HCT116 (cell line): ENCODE measurements around the gene PRRX2. TPM values are rescaled to one million over a fixed set of nuclear protein-coding genes. Genes with fewer than 3 reads are reported as not detected.

Source experiments
- ATAC-seq: fragments of 200-7000 bp; cut with Tn5 transposase; 2 replicates; pipeline ENCODE4 v1.9.1; 2020; ENCODE audit warnings: mild to moderate bottlenecking, moderate library complexity
- BruUV-seq: library from RNA; stranded (reverse); fragments of 400-500 nt; replicated peaks from 2 replicates; lab custom pipeline; 2021; lab: Mats Ljungman, UMichigan
- CTCF ChIA-PET: fragments of 300-600 bp; sonication (Branson Sonifier 250); formaldehyde crosslinking; loops from one replicate; lab custom pipeline; 2021; ENCODE audit warnings: antibody characterized with exemption; lab: Charles Lee
- POLR2A ChIA-PET: fragments of 300-600, 350-600 bp; sonication (Branson Sonifier 250); formaldehyde crosslinking; loops from one replicate; lab custom pipeline; 2021; ENCODE audit warnings: antibody characterized with exemption; lab: Charles Lee
- RAD21 ChIA-PET, 2 experiments: fragments of 300-600 bp; sonication (Branson Sonifier 250); formaldehyde crosslinking; loops; one replicate each; lab custom pipeline; 2023; ENCODE audit warnings: low total read pairs in 2 of 2; ENCODE audit not compliant: uncharacterized antibody in 2 of 2, unreplicated experiment in 2 of 2, low non-redundant PET in 1 of 2; lab: Charles Lee
- DNase-seq: peaks from one replicate; pipeline ENCODE4 v3.0.0-alpha.2; 2010; ENCODE audit warnings: low read depth, low spot score
- H2AFZ ChIP-seq: fragments of 200-600 bp; shearing (Covaris generic), sonication (generic); 2 replicates; pipeline ENCODE4 v1.6.1; 2017; ENCODE audit warnings: low read depth, mixed run types, mixed read lengths, antibody characterized with exemption, low read length; ENCODE audit not compliant: poor library complexity, severe bottlenecking
- H3K27ac ChIP-seq: 2 replicates; pipeline ENCODE4 v1.5.1; 2012; ENCODE audit warnings: low read depth, low read length
- H3K27me3 ChIP-seq: fragments of 200-600 bp; sonication (generic); 2 replicates; pipeline ENCODE4 v1.6.1; 2016; ENCODE audit warnings: mixed run types, low read length, mixed read lengths; ENCODE audit not compliant: insufficient read depth
- H3K36me3 ChIP-seq, 2 experiments: fragments of 200-500 bp in 1 of 2; fragments of 200-600 bp in 1 of 2; sonication (Bioruptor generic) in 1 of 2; sonication (generic) in 1 of 2; 2 replicates each; pipeline versions ENCODE4 v1.5.1 to v1.6.1; 2014 to 2016; ENCODE audit warnings: low read length in 2 of 2, inconsistent platforms in 1 of 2, mixed read lengths in 1 of 2, mixed run types in 1 of 2; ENCODE audit not compliant: insufficient read depth in 2 of 2, control insufficient read depth in 1 of 2
- H3K4me1 ChIP-seq, 2 experiments: fragments of 200-600 bp in 1 of 2; sonication (generic) in 1 of 2; 2 replicates each; pipeline versions ENCODE4 v1.5.1 to v1.6.1; 2012 to 2017; ENCODE audit warnings: low read length in 2 of 2, inconsistent platforms in 1 of 2, mild to moderate bottlenecking in 1 of 2, mixed read lengths in 1 of 2, mixed run types in 1 of 2, moderate library complexity in 1 of 2; ENCODE audit not compliant: insufficient read depth in 2 of 2, control insufficient read depth in 1 of 2
- H3K4me2 ChIP-seq: fragments of 200-600 bp; sonication (generic); 2 replicates; pipeline ENCODE4 v1.6.1; 2017; ENCODE audit warnings: mixed run types, low read length, mixed read lengths
- H3K4me3 ChIP-seq, 2 experiments: fragments of 200-600 bp in 1 of 2; sonication (generic) in 1 of 2; replicated peaks in 1 of 2; 2 replicates each; pipeline ENCODE4 v1.5.1; 2011 to 2016; ENCODE audit warnings: low read length in 2 of 2, control low read depth in 1 of 2, low read depth in 1 of 2, mild to moderate bottlenecking in 1 of 2, mixed read lengths in 1 of 2, mixed run types in 1 of 2
- H3K79me2 ChIP-seq: fragments of 200-600 bp; sonication (generic); 2 replicates; pipeline ENCODE4 v1.6.1; 2017; ENCODE audit warnings: mild to moderate bottlenecking, mixed run types, low read length, moderate library complexity, mixed read lengths; ENCODE audit not compliant: insufficient read depth
- H3K9ac ChIP-seq: fragments of 200-600 bp; sonication (generic); 2 replicates; pipeline ENCODE4 v1.6.1; 2016; ENCODE audit warnings: low read length, mixed read lengths
- H3K9me2 ChIP-seq: fragments of 200-600 bp; sonication (generic), shearing (Covaris generic); 2 replicates; pipeline ENCODE4 v1.6.1; 2017; ENCODE audit warnings: mixed run types, mild to moderate bottlenecking, moderate library complexity; ENCODE audit not compliant: insufficient read depth
- H3K9me3 ChIP-seq, 2 experiments: fragments of 200-500 bp in 1 of 2; fragments of 200-600 bp in 1 of 2; sonication (Bioruptor generic) in 1 of 2; sonication (generic) in 1 of 2; 2 replicates each; pipeline ENCODE4 v1.6.1; 2014 to 2017; ENCODE audit warnings: low read length in 2 of 2, mixed read lengths in 2 of 2, inconsistent platforms in 1 of 2, low read depth in 1 of 2, mild to moderate bottlenecking in 1 of 2, mixed run types in 1 of 2, moderate library complexity in 1 of 2; ENCODE audit not compliant: control insufficient read depth in 1 of 2, insufficient read depth in 1 of 2
- H4K20me1 ChIP-seq: fragments of 200-600 bp; sonication (generic), shearing (Covaris generic); 2 replicates; pipeline ENCODE4 v1.6.1; 2017; ENCODE audit warnings: mixed run types, mild to moderate bottlenecking, moderate library complexity; ENCODE audit not compliant: insufficient read depth
- CEBPB ChIP-seq: IDR thresholded peaks from 2 replicates; pipeline ENCODE4 v1.6.1; 2012; ENCODE audit warnings: low read depth
- EGR1 ChIP-seq: IDR thresholded peaks from 2 replicates; pipeline ENCODE4 v1.6.1; 2012; ENCODE audit warnings: low read depth
- ELF1 ChIP-seq: IDR thresholded peaks from 2 replicates; pipeline ENCODE4 v1.6.1; 2012; ENCODE audit warnings: low read depth, borderline replicate concordance
- EZH2phosphoT487 ChIP-seq: fragments of 200-600 bp; IDR thresholded peaks from 2 replicates; pipeline ENCODE4 v1.6.1; 2018; ENCODE audit warnings: antibody characterized with exemption, borderline replicate concordance
- POLR2A ChIP-seq: IDR thresholded peaks from 2 replicates; pipeline ENCODE4 v1.7.0; 2011; ENCODE audit warnings: borderline replicate concordance; ENCODE audit not compliant: insufficient read depth, insufficient read length; ENCODE audit errors: extremely low read depth
- POLR2AphosphoS5 ChIP-seq: IDR thresholded peaks from 2 replicates; pipeline ENCODE4 v1.6.1; 2011; ENCODE audit warnings: mild to moderate bottlenecking, low read depth, low read length, moderate library complexity
- SP1 ChIP-seq: IDR thresholded peaks from 2 replicates; pipeline ENCODE4 v1.6.1; 2012; ENCODE audit warnings: low read depth
- TCF7L2 ChIP-seq: IDR thresholded peaks from 2 replicates; pipeline ENCODE4 v1.7.0; 2011; ENCODE audit warnings: borderline replicate concordance, inconsistent platforms; ENCODE audit not compliant: insufficient read depth, insufficient read length; ENCODE audit errors: extremely low read depth
- YY1 ChIP-seq: IDR thresholded peaks from 2 replicates; pipeline ENCODE4 v1.6.1; 2011; ENCODE audit warnings: low read length, low read depth, moderate library complexity, mild to moderate bottlenecking; ENCODE audit not compliant: insufficient replicate concordance; ENCODE audit errors: extremely low read depth
- ZFX ChIP-seq: fragments of 450-650 bp; IDR thresholded peaks from 2 replicates; pipeline ENCODE4 v1.6.1; 2017
- intact Hi-C: fragments of 100-400 bp; cut with micrococcal nuclease; formaldehyde crosslinking; loops from 2 replicates; pipeline ENCODE4 v1.10.0; 2022
- total RNA-seq: library from RNA; stranded (reverse); gene quantifications from one replicate; pipeline ENCODE4 v1.2.1, GENCODE V29; 2021; ENCODE audit not compliant: unreplicated experiment
- TF ChIP-seq, protein P1 (sequence below): IDR thresholded peaks from 2 replicates; pipeline ENCODE4 v1.6.1; 2011; ENCODE audit warnings: mild to moderate bottlenecking, low read length, moderate library complexity; ENCODE audit not compliant: insufficient replicate concordance; ENCODE audit errors: extremely low read depth
- TF ChIP-seq, protein P2 (sequence below), 3 experiments: fragments of 200-600 bp in 1 of 3; sonication (generic) in 1 of 3; IDR thresholded peaks in 2 of 3; conservative IDR thresholded peaks in 1 of 3; 2 replicates each; pipeline ENCODE4 v1.5.1; 2012 to 2017; ENCODE audit warnings: low read depth in 2 of 3, low read length in 2 of 3, antibody characterized with exemption in 1 of 3, borderline replicate concordance in 1 of 3, control low read depth in 1 of 3, mild to moderate bottlenecking in 1 of 3, mixed read lengths in 1 of 3, mixed run types in 1 of 3, moderate library complexity in 1 of 3; ENCODE audit not compliant: insufficient read depth in 1 of 3
- TF ChIP-seq, protein P3 (sequence below): IDR thresholded peaks from 2 replicates; pipeline ENCODE4 v1.6.1; 2012
- TF ChIP-seq, protein P4 (sequence below): IDR thresholded peaks from 2 replicates; pipeline ENCODE4 v1.6.1; 2012
- TF ChIP-seq, protein P5 (sequence below): IDR thresholded peaks from 2 replicates; pipeline ENCODE4 v1.6.1; 2012; ENCODE audit warnings: low read depth

PRRX2 gene
- total RNA-seq, 1 experiment from 2014 or later: 25.5 TPM

DNA sequence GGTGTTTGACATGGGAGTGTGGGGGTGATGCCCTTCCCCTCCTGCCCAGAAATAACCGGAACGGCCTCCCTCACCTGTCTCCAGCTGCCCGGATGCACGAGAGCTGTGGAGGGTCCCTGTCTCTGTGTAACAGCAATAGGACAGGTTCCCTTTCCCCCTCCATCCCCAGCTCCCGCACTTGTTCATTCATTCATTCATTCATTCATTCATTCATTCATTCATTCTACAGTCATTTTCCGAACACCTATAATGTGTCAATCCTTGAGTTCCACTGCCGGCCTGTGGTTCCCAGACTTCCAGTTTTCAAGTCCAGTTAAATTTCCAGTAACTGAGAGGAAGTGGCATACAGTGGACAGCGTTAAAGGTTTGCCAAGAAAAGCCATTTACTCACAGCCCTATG lies 7.3 kb downstream of the PRRX2 start:
- Histone ChIP-seq H3K79me2 (0 out of 2 replicates have a peak, but pooled peaks cover 2% of the 10 kb centered on the region), H3K36me3 (no peaks in the 10 kb centered on the region), H4K20me1 (no peaks in the 10 kb centered on the region), H2AFZ (no peak overlapping the region), H3K4me1 (peaks cover 5 to 6% of the 10 kb centered on the region in 2 experiments), H3K4me2 (no peak overlapping the region), H3K9me3 (no peaks in the 10 kb centered on the region), H3K9ac (no peak overlapping the region), H3K4me3 (no peak overlapping the region), H3K9me2 (no peaks in the 10 kb centered on the region), H3K27ac (no peak overlapping the region), H3K27me3 (no peaks in the 10 kb centered on the region)
- RAD21 ChIA-PET: no interaction called here
- no peak for TF ChIP-seq EZH2phosphoT487
- no peak for TF ChIP-seq POLR2A
- no peak for TF ChIP-seq CEBPB
- no peak for TF ChIP-seq TCF7L2
- no peak for TF ChIP-seq ZFX
- no peak for TF ChIP-seq ELF1
- no peak for TF ChIP-seq EGR1
- TF ChIP-seq, protein P1, sequence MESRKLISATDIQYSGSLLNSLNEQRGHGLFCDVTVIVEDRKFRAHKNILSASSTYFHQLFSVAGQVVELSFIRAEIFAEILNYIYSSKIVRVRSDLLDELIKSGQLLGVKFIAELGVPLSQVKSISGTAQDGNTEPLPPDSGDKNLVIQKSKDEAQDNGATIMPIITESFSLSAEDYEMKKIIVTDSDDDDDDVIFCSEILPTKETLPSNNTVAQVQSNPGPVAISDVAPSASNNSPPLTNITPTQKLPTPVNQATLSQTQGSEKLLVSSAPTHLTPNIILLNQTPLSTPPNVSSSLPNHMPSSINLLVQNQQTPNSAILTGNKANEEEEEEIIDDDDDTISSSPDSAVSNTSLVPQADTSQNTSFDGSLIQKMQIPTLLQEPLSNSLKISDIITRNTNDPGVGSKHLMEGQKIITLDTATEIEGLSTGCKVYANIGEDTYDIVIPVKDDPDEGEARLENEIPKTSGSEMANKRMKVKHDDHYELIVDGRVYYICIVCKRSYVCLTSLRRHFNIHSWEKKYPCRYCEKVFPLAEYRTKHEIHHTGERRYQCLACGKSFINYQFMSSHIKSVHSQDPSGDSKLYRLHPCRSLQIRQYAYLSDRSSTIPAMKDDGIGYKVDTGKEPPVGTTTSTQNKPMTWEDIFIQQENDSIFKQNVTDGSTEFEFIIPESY: no peak
- TF ChIP-seq, protein P2, sequence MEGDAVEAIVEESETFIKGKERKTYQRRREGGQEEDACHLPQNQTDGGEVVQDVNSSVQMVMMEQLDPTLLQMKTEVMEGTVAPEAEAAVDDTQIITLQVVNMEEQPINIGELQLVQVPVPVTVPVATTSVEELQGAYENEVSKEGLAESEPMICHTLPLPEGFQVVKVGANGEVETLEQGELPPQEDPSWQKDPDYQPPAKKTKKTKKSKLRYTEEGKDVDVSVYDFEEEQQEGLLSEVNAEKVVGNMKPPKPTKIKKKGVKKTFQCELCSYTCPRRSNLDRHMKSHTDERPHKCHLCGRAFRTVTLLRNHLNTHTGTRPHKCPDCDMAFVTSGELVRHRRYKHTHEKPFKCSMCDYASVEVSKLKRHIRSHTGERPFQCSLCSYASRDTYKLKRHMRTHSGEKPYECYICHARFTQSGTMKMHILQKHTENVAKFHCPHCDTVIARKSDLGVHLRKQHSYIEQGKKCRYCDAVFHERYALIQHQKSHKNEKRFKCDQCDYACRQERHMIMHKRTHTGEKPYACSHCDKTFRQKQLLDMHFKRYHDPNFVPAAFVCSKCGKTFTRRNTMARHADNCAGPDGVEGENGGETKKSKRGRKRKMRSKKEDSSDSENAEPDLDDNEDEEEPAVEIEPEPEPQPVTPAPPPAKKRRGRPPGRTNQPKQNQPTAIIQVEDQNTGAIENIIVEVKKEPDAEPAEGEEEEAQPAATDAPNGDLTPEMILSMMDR (IDR thresholded peaks at IDR 0.05 in 2 of 3, conservative IDR thresholded peaks at IDR 0.05 in 1 of 3; ENCODE audit: borderline replicate concordance in 1 of 3, insufficient read depth in 1 of 3, low read depth in 2 of 3, low read length in 2 of 3): no peak
- TF ChIP-seq, protein P3, sequence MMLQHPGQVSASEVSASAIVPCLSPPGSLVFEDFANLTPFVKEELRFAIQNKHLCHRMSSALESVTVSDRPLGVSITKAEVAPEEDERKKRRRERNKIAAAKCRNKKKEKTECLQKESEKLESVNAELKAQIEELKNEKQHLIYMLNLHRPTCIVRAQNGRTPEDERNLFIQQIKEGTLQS: no peak
- TF ChIP-seq, protein P4, sequence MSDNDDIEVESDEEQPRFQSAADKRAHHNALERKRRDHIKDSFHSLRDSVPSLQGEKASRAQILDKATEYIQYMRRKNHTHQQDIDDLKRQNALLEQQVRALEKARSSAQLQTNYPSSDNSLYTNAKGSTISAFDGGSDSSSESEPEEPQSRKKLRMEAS: no peak
- TF ChIP-seq POLR2AphosphoS5: no peak
- TF ChIP-seq SP1: no peak
- TF ChIP-seq YY1: no peak
- TF ChIP-seq, protein P5, sequence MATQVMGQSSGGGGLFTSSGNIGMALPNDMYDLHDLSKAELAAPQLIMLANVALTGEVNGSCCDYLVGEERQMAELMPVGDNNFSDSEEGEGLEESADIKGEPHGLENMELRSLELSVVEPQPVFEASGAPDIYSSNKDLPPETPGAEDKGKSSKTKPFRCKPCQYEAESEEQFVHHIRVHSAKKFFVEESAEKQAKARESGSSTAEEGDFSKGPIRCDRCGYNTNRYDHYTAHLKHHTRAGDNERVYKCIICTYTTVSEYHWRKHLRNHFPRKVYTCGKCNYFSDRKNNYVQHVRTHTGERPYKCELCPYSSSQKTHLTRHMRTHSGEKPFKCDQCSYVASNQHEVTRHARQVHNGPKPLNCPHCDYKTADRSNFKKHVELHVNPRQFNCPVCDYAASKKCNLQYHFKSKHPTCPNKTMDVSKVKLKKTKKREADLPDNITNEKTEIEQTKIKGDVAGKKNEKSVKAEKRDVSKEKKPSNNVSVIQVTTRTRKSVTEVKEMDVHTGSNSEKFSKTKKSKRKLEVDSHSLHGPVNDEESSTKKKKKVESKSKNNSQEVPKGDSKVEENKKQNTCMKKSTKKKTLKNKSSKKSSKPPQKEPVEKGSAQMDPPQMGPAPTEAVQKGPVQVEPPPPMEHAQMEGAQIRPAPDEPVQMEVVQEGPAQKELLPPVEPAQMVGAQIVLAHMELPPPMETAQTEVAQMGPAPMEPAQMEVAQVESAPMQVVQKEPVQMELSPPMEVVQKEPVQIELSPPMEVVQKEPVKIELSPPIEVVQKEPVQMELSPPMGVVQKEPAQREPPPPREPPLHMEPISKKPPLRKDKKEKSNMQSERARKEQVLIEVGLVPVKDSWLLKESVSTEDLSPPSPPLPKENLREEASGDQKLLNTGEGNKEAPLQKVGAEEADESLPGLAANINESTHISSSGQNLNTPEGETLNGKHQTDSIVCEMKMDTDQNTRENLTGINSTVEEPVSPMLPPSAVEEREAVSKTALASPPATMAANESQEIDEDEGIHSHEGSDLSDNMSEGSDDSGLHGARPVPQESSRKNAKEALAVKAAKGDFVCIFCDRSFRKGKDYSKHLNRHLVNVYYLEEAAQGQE: no peak
- no TSS peak for BruUV-seq
- intact Hi-C loops: no loop called here
- DNase-seq: no peak
- CTCF ChIA-PET: no interaction called here
- ATAC-seq: no peak
- POLR2A ChIA-PET: no interaction called here
